PFSK-1 (cell line): ENCODE measurements around the gene DLL3.

Source experiments
- POLR2AphosphoS5 ChIP-seq: IDR thresholded peaks from 2 replicates; pipeline ENCODE4 v1.6.1; 2012; ENCODE audit warnings: low read depth, mild to moderate bottlenecking, control low read depth, low read length, moderate library complexity
- TAF1 ChIP-seq: IDR thresholded peaks from 2 replicates; pipeline ENCODE4 v1.6.1; 2012; ENCODE audit warnings: low read length, control low read depth, borderline replicate concordance; ENCODE audit not compliant: insufficient read depth

DNA sequence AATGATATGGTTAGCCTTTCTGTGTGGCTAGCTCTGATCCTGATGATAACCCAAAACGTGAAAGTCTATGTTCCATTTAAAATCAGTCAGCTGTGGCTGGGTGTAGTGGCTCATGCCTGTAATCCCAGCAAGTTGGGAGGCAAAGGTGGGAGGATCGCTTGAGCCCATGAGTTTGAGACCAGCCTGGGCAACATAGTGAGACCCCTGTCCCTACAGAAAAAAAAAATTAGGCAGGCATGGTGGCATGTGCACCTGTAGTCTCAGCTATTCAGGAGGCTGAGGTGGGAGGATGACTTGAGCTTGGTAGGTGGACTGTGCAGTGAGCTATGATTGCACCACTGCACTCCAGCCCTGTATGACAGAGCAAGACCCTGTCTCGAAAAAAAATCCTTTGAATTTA, 35.0 kb downstream of the DLL3 start:
- TF ChIP-seq POLR2AphosphoS5 (no peak), TAF1 (no peak)
